Right atrium auricular region (tissue), 2 donors: ENCODE results near the gene DHRS3. TPM values are rescaled to one million over a fixed set of nuclear protein-coding genes. Genes with fewer than 3 reads are reported as not detected.

Experiments
- DNase-seq: peaks from one replicate; pipeline ENCODE4 v3.0.0-alpha.2; 2019; ENCODE audit warnings: low spot score
- H3K27ac ChIP-seq, 2 donors: fragments of 200-600 bp; sonication (generic); 1 replicate in 1 of 2; 2 replicates in 1 of 2; pipeline ENCODE4 v1.5.1; 2016 to 2019
- H3K27me3 ChIP-seq, 2 donors: fragments of 200-600 bp; sonication (generic); one replicate each; pipeline versions ENCODE4 v1.5.1 to v1.6.0; 2017 to 2019
- H3K36me3 ChIP-seq: fragments of 200-600 bp; sonication (generic); one replicate; pipeline ENCODE4 v1.5.1; 2016
- H3K4me1 ChIP-seq, 2 donors: fragments of 200-600 bp; sonication (generic); one replicate each; pipeline versions ENCODE4 v1.5.1 to v1.6.0; 2017 to 2019
- H3K4me3 ChIP-seq, 2 donors: fragments of 200-600 bp; sonication (generic); 1 replicate in 1 of 2; 2 replicates in 1 of 2; pipeline ENCODE4 v1.5.1; 2017 to 2019; ENCODE audit warnings: mild to moderate bottlenecking in 1 of 2, moderate library complexity in 1 of 2
- H3K9me3 ChIP-seq, 2 donors: fragments of 200-600 bp; sonication (generic); one replicate each; pipeline ENCODE4 v1.5.1; 2019
- total RNA-seq, 2 donors: library from RNA; depleted of rRNA; stranded (reverse); fragments of >200 nt; gene quantifications; one replicate each; pipeline ENCODE4 v1.1.0, GENCODE V29; 2016
- TF ChIP-seq, protein P1 (sequence below), 2 donors: fragments of 200-600 bp; sonication (generic); IDR thresholded peaks; one replicate each; pipeline ENCODE4 v1.5.1; 2019; ENCODE audit warnings: antibody characterized with exemption in 2 of 2

DHRS3 gene
- total RNA-seq, 2 donors from 2014 or later = 50.4 to 78.9 TPM

DNA sequence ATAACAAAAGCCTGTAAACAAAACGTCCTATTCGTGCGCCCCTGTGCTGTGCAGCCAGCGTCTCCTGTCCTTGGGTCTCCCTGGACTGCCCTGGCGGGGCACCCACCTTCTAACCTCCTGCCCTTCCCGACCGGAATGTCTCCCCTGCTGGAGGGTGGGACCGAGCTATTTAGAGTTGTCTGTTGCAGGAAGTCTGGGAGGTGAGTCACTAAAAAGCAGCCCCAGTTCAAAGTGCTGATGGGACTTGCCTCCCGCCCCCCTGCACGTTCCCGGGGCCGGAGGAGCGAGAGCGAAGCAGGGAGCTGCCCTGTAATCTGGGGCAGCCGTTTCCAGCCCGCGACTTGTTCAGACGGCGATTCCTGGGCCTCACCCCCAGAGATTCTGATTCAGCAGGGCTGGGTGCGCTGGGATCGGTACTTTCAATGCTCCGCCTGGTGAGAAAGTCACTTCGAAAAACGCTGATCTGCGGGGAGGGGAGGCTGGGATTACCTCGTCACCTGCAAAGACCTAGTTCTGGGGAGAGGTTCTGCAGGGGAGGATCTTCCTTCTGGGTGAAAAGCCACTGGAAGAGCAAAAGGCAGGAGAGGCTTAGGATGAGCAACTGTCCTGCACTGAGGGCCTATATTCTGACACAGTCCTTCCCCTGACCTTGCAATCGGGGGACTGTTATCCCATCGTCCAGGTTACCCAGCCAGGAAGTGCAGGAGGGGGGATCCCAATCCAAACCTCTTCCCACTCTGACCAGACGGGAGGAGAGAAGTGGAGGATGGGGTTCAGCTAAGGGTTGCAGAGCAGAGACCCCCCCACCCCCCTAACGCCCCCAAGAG, 1.2 kb upstream of the DHRS3 start:
- Histone ChIP-seq H3K36me3 (no peaks in the 10 kb centered on the region), H3K27ac (peak overlapping the region; percentile 96 to 97), H3K27me3 (no peaks in the 10 kb centered on the region), H3K9me3 (no peaks in the 10 kb centered on the region), H3K4me3 (peak overlapping the region; percentile 75 to 76), H3K4me1 (peaks cover 0 to 66% of the 10 kb centered on the region in 2 donors)
- TF ChIP-seq, protein P1, sequence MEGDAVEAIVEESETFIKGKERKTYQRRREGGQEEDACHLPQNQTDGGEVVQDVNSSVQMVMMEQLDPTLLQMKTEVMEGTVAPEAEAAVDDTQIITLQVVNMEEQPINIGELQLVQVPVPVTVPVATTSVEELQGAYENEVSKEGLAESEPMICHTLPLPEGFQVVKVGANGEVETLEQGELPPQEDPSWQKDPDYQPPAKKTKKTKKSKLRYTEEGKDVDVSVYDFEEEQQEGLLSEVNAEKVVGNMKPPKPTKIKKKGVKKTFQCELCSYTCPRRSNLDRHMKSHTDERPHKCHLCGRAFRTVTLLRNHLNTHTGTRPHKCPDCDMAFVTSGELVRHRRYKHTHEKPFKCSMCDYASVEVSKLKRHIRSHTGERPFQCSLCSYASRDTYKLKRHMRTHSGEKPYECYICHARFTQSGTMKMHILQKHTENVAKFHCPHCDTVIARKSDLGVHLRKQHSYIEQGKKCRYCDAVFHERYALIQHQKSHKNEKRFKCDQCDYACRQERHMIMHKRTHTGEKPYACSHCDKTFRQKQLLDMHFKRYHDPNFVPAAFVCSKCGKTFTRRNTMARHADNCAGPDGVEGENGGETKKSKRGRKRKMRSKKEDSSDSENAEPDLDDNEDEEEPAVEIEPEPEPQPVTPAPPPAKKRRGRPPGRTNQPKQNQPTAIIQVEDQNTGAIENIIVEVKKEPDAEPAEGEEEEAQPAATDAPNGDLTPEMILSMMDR (IDR thresholded peaks at IDR 0.05) = no peak
- peak; percentile 90 for DNase-seq

DNA sequence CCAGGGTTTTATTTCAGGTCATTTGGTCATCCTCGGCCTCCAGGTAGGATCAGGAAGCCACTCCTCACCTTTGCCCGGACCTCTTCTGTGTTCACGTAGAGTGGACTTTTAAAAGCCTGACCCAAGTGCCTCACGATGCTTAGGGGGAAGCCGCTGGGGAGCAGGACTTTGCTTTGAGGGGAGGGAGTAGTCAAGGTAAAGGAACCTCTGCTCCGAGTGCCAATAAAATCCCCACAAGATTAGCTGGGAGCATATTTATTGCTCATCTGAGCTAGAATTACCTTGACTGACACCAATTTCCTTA, 603 bp upstream of the DHRS3 start:
- H3K4me3 ChIP-seq = peak overlapping the region; percentile 75 to 76
- TF ChIP-seq, protein P1 (IDR thresholded peaks at IDR 0.05) = no peak
- H3K4me1 ChIP-seq = peaks cover 0 to 72% of the 10 kb centered on the region in 2 donors

DNA sequence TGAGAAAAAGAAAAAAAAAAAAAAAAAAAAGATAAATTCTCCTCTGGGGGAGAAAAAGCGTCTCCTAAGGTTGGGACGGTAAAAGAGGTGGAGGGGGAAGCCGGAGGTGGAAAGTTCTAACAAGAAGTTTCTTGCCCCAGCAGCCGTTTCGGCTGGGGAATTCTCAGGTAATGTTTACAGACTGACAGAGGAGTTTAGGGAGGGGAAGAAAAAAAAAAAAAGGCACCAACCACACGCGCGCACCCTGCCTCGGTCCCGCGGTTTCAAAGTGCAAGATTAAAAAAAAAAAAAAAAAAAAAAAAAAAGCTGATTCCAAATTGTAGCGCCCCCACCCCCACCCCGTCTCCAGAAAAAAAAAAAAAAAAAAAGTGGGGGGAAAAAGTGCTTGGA, 504 bp downstream of the DHRS3 start:
- Histone ChIP-seq H3K4me3 (peak overlapping the region; percentile 75 to 76), H3K36me3 (no peaks in the 10 kb centered on the region), H3K27me3 (no peaks in the 10 kb centered on the region), H3K9me3 (no peaks in the 10 kb centered on the region), H3K4me1 (peaks cover 0 to 69% of the 10 kb centered on the region in 2 donors), H3K27ac (peak overlapping the region; percentile 96 to 97)
- DNase-seq = no peak
- TF ChIP-seq, protein P1 (IDR thresholded peaks at IDR 0.05) = no peak

More for the DNA sequence above, 603 bp upstream of the DHRS3 start:
- Histone ChIP-seq H3K36me3 (no peaks in the 10 kb centered on the region), H3K27me3 (no peaks in the 10 kb centered on the region), H3K9me3 (no peaks in the 10 kb centered on the region), H3K27ac (peak overlapping the region; percentile 96 to 97)
- no peak for DNase-seq

DNA sequence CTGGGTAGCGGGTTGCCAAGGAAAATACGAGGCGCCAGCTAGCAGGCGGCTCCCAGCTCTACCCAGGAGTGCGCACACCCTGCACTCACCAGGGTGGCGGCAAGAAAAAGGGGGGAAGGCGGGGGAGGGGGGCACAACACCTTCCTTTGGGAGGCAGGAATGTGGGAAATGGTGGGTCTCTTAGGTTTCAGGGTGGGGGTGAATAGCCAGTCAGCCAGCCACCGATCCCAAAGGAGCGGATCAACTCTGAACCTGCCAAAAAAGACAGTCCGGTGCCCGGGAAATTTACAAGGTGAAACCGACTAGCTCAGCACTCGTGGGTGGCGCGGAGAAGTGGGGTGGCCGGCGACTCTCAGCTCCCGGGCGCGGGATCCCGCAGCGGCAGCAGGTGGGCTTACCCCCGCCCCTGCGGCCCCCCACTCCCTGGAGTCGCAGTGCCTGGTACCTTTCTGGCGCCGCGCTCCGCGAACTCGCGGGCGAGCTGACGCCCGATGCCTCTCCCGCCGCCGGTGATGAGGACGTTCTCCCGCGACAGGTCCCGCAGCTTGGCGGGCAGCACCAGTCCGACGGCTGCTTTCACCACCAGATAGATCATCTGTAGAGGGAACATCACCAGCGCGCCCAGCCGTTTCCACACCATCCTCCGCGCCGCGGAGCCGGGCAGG, 1.2 kb downstream of the DHRS3 start:
- no peaks in the 10 kb centered on the region for H3K36me3 ChIP-seq
- TF ChIP-seq, protein P1 (IDR thresholded peaks at IDR 0.05) = no peak
- peak overlapping the region; percentile 75 to 76 for H3K4me3 ChIP-seq
- DNase-seq = no peak
- no peaks in the 10 kb centered on the region for H3K27me3 ChIP-seq
- peak overlapping the region; percentile 96 to 97 for H3K27ac ChIP-seq
- H3K9me3 ChIP-seq = no peaks in the 10 kb centered on the region
- H3K4me1 ChIP-seq = peaks cover 0 to 63% of the 10 kb centered on the region in 2 donors

DNA sequence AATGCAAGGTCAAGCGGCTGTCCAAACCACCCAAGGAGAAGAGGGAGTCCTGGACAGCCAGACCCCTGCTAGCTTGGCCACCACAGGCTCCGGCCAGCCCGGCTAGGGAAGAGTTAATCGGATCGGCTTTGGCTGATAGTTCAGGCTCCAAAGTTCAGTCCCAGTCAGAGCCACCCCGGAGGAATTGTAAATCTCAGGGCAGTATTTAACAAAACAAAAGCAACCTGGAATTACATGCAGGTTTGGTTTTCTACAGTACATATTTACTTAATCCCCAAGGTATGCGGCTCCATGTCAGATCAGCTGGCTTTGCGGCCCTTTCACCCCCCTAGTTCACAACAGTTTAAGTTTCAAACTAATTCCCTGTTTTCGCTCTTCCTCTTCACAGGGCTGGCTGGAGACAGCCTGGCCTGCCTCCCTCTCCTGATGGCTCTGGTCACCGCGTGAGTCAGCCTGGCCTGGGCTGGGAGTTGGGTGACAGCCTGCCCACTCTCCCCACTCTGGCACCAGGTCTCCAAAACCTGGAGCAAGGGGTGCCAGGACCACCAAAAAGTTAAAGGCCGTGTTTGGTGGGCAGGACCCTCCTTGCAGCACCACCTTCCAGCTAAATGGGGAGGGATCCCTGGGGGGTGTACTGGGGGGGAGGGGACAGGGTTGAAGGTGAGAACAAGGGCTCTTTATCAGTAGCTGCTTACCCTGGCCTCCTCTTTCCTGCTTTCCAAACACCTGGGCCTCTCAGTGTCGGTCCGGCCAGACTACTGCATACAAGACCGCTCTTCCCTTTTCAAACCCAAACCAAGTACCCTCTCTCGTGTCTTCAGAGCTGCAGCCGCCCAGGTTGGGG, 1.9 kb downstream of the DHRS3 start:
- Histone ChIP-seq H3K27ac (peak overlapping the region; percentile 96 to 97), H3K4me3 (peak overlapping the region; percentile 75 to 76), H3K27me3 (no peaks in the 10 kb centered on the region), H3K4me1 (peaks cover 0 to 56% of the 10 kb centered on the region in 2 donors), H3K36me3 (peaks cover 5% of the 10 kb centered on the region), H3K9me3 (no peaks in the 10 kb centered on the region)
- peak; percentile 86 for DNase-seq
- TF ChIP-seq, protein P1 (IDR thresholded peaks at IDR 0.05) = no peak
